ENCODE measurements around the gene GPR12. TPM values are rescaled to one million over a fixed set of nuclear protein-coding genes. Genes with fewer than 3 reads are reported as not detected.

The GPR12 gene
- total RNA-seq, 1 experiment from 2014 or later, result not detected

- peaks cover 36% of the 10 kb centered on the region for H3K27me3 Mint-ChIP-seq (ENCODE audit: unreplicated experiment)
- no peaks in the 10 kb centered on the region for H3K9me3 Mint-ChIP-seq (ENCODE audit: low read depth, unreplicated experiment)
- no TSS peak for BruUV-seq (replicated peaks)
- intact Hi-C loops (cut with micrococcal nuclease; ENCODE audit: unreplicated experiment), result no loop called here
- no peak overlapping the region for H3K4me3 Mint-ChIP-seq (ENCODE audit: low read depth, unreplicated experiment)
- TF ChIP-seq CTCF (IDR thresholded peaks at IDR 0.05; ENCODE audit: unreplicated experiment), result no peak
- no peak overlapping the region for H3K27ac Mint-ChIP-seq (ENCODE audit: unreplicated experiment)
- no peaks in the 10 kb centered on the region for H3K4me1 Mint-ChIP-seq (ENCODE audit: low read depth, unreplicated experiment)
- CTCF ChIA-PET, result no interaction called here
- DNase-seq, result no peak
- H3K36me3 Mint-ChIP-seq (ENCODE audit: insufficient read depth, unreplicated experiment), result no peaks in the 10 kb centered on the region
Measured at GRCh38 chr13:26752671-26753070, 7.9 kb downstream of the GPR12 start.

GRCh38 chr13:26749905-26750304, 10.7 kb downstream of the GPR12 start:
- peaks cover 55% of the 10 kb centered on the region for H3K27me3 Mint-ChIP-seq (ENCODE audit: unreplicated experiment)
- CTCF ChIA-PET, result no interaction called here

GRCh38 chr13:26749285-26749684, 11.3 kb downstream of the GPR12 start:
- CTCF ChIA-PET, result no interaction called here
- BruUV-seq (replicated peaks), result no TSS peak
- H3K27ac Mint-ChIP-seq (ENCODE audit: unreplicated experiment), result no peak overlapping the region
- no peaks in the 10 kb centered on the region for H3K36me3 Mint-ChIP-seq (ENCODE audit: insufficient read depth, unreplicated experiment)
- DNase-seq, result no peak
- no peaks in the 10 kb centered on the region for H3K9me3 Mint-ChIP-seq (ENCODE audit: low read depth, unreplicated experiment)
- intact Hi-C loops (cut with micrococcal nuclease; ENCODE audit: unreplicated experiment), result no loop called here
- no peaks in the 10 kb centered on the region for H3K4me1 Mint-ChIP-seq (ENCODE audit: low read depth, unreplicated experiment)
- no peak for TF ChIP-seq CTCF (IDR thresholded peaks at IDR 0.05; ENCODE audit: unreplicated experiment)
- H3K4me3 Mint-ChIP-seq (ENCODE audit: low read depth, unreplicated experiment), result no peak overlapping the region
- peaks cover 61% of the 10 kb centered on the region for H3K27me3 Mint-ChIP-seq (ENCODE audit: unreplicated experiment)

More at GRCh38 chr13:26749905-26750304, 10.7 kb downstream of the GPR12 start:
- no peak for TF ChIP-seq CTCF (IDR thresholded peaks at IDR 0.05; ENCODE audit: unreplicated experiment)
- Mint-ChIP-seq H3K27ac (ENCODE audit: unreplicated experiment) (no peak overlapping the region), H3K9me3 (ENCODE audit: low read depth, unreplicated experiment) (no peaks in the 10 kb centered on the region), H3K4me1 (ENCODE audit: low read depth, unreplicated experiment) (no peaks in the 10 kb centered on the region), H3K4me3 (ENCODE audit: low read depth, unreplicated experiment) (no peak overlapping the region), H3K36me3 (ENCODE audit: insufficient read depth, unreplicated experiment) (no peaks in the 10 kb centered on the region)
- intact Hi-C loops (cut with micrococcal nuclease; ENCODE audit: unreplicated experiment), result no loop called here
- no peak for DNase-seq
- BruUV-seq (replicated peaks), result no TSS peak

GRCh38 chr13:26747706-26748105, 12.9 kb downstream of the GPR12 start:
- intact Hi-C loops (cut with micrococcal nuclease; ENCODE audit: unreplicated experiment), result no loop called here
- H3K9me3 Mint-ChIP-seq (ENCODE audit: low read depth, unreplicated experiment), result no peaks in the 10 kb centered on the region
- TF ChIP-seq CTCF (IDR thresholded peaks at IDR 0.05; ENCODE audit: unreplicated experiment), result no peak
- no peaks in the 10 kb centered on the region for H3K4me1 Mint-ChIP-seq (ENCODE audit: low read depth, unreplicated experiment)
- CTCF ChIA-PET, result interaction anchor here (0.5 kb wide), 1 partner anchor 127 kb away, joined by 4 read pairs; no protein-coding TSS in a partner anchor
- no peak overlapping the region for H3K27ac Mint-ChIP-seq (ENCODE audit: unreplicated experiment)
- no peaks in the 10 kb centered on the region for H3K36me3 Mint-ChIP-seq (ENCODE audit: insufficient read depth, unreplicated experiment)
- H3K4me3 Mint-ChIP-seq (ENCODE audit: low read depth, unreplicated experiment), result no peak overlapping the region
- H3K27me3 Mint-ChIP-seq (ENCODE audit: unreplicated experiment), result peaks cover 59% of the 10 kb centered on the region
- no peak for DNase-seq
- no TSS peak for BruUV-seq (replicated peaks)

All from Calu3 (cell line).